Nephron progenitor cell (in vitro differentiated cells): ENCODE data around the gene ACSM2B.
"Not testable (repeated sequence)": the region's sequence is repeated elsewhere in the genome, so short reads cannot be mapped to it uniquely, and the experiment has no call there.

Source experiments
- DNase-seq: peaks from one replicate; pipeline ENCODE4 v3.0.0; 2021
- H3K27ac Mint-ChIP-seq: 2 replicates; pipeline ENCODE4 v1.8.0; 2021; ENCODE audit warnings: mild to moderate bottlenecking, moderate library complexity, mixed read lengths
- H3K27me3 Mint-ChIP-seq: 2 replicates; pipeline ENCODE4 v1.8.0; 2021; ENCODE audit warnings: mild to moderate bottlenecking, low read depth, mixed read lengths; ENCODE audit not compliant: poor library complexity
- H3K36me3 Mint-ChIP-seq: 2 replicates; pipeline ENCODE4 v1.8.0; 2021; ENCODE audit warnings: low read depth, mixed read lengths
- H3K4me1 Mint-ChIP-seq: 2 replicates; pipeline ENCODE4 v1.8.0; 2021; ENCODE audit warnings: mixed read lengths
- H3K4me3 Mint-ChIP-seq: 2 replicates; pipeline ENCODE4 v1.8.0; 2021; ENCODE audit warnings: mild to moderate bottlenecking, moderate library complexity, mixed read lengths
- H3K9me3 Mint-ChIP-seq: 2 replicates; pipeline ENCODE4 v1.8.0; 2021; ENCODE audit warnings: mild to moderate bottlenecking, moderate library complexity, mixed read lengths
- CTCF ChIP-seq: fragments of 200-600 bp; sonication (generic); IDR thresholded peaks from 2 replicates; pipeline ENCODE4 v1.5.0; 2021; ENCODE audit warnings: antibody characterized with exemption

Gene ACSM2B

GRCh38 chr16:20598832-20599469 is 22.8 kb upstream of the ACSM2B start:
- Mint-ChIP-seq H3K27me3 (peaks cover 10% of the 10 kb centered on the region), H3K27ac (no peak overlapping the region), H3K9me3 (no peaks in the 10 kb centered on the region), H3K4me3 (no peak overlapping the region), H3K4me1 (no peaks in the 10 kb centered on the region), H3K36me3 (no peaks in the 10 kb centered on the region)
- no peak for TF ChIP-seq CTCF
- no peak for DNase-seq

GRCh38 chr16:20595694-20596093 is 19.5 kb upstream of the ACSM2B start:
- H3K4me3 Mint-ChIP-seq, H3K27me3 Mint-ChIP-seq, H3K9me3 Mint-ChIP-seq, H3K36me3 Mint-ChIP-seq, H3K4me1 Mint-ChIP-seq, H3K27ac Mint-ChIP-seq, DNase-seq: not testable (repeated sequence)

GRCh38 chr16:20595068-20595467 is 18.9 kb upstream of the ACSM2B start:
- DNase-seq, H3K9me3 Mint-ChIP-seq, H3K36me3 Mint-ChIP-seq, H3K4me3 Mint-ChIP-seq, H3K4me1 Mint-ChIP-seq, H3K27ac Mint-ChIP-seq, H3K27me3 Mint-ChIP-seq: not testable (repeated sequence)

GRCh38 chr16:20592780-20593179 is 16.6 kb upstream of the ACSM2B start:
- DNase-seq, H3K4me3 Mint-ChIP-seq, H3K27me3 Mint-ChIP-seq, H3K9me3 Mint-ChIP-seq, H3K27ac Mint-ChIP-seq, H3K36me3 Mint-ChIP-seq, H3K4me1 Mint-ChIP-seq: not testable (repeated sequence)

GRCh38 chr16:20589486-20589885 is 13.3 kb upstream of the ACSM2B start:
- H3K4me1 Mint-ChIP-seq, H3K36me3 Mint-ChIP-seq: not testable (repeated sequence)

GRCh38 chr16:20587645-20588074 is 11.5 kb upstream of the ACSM2B start:
- not testable (repeated sequence) for H3K27me3 Mint-ChIP-seq, H3K27ac Mint-ChIP-seq, H3K36me3 Mint-ChIP-seq, H3K9me3 Mint-ChIP-seq, H3K4me1 Mint-ChIP-seq, H3K4me3 Mint-ChIP-seq, DNase-seq

More at GRCh38 chr16:20589486-20589885, 13.3 kb upstream of the ACSM2B start:
- H3K27me3 Mint-ChIP-seq, H3K9me3 Mint-ChIP-seq, H3K4me3 Mint-ChIP-seq, DNase-seq, H3K27ac Mint-ChIP-seq: not testable (repeated sequence)

GRCh38 chr16:20586716-20587115 is 10.5 kb upstream of the ACSM2B start:
- H3K27ac Mint-ChIP-seq, H3K36me3 Mint-ChIP-seq, DNase-seq, H3K4me3 Mint-ChIP-seq, H3K27me3 Mint-ChIP-seq, H3K4me1 Mint-ChIP-seq, H3K9me3 Mint-ChIP-seq: not testable (repeated sequence)

- H3K4me1 Mint-ChIP-seq = not testable (repeated sequence)
Observed at GRCh38 chr16:20586112-20586511, 9.9 kb upstream of the ACSM2B start.

GRCh38 chr16:20580487-20581259 is 4.5 kb upstream of the ACSM2B start:
- H3K27ac Mint-ChIP-seq, DNase-seq, H3K4me1 Mint-ChIP-seq, H3K4me3 Mint-ChIP-seq, H3K9me3 Mint-ChIP-seq, H3K27me3 Mint-ChIP-seq, H3K36me3 Mint-ChIP-seq: not testable (repeated sequence)

More at GRCh38 chr16:20586112-20586511, 9.9 kb upstream of the ACSM2B start:
- not testable (repeated sequence) for DNase-seq, H3K9me3 Mint-ChIP-seq, H3K27me3 Mint-ChIP-seq, H3K27ac Mint-ChIP-seq, H3K4me3 Mint-ChIP-seq, H3K36me3 Mint-ChIP-seq

- not testable (repeated sequence) for H3K4me1 Mint-ChIP-seq, H3K4me3 Mint-ChIP-seq, DNase-seq, H3K36me3 Mint-ChIP-seq, H3K27ac Mint-ChIP-seq, H3K27me3 Mint-ChIP-seq, H3K9me3 Mint-ChIP-seq
Observed at GRCh38 chr16:20578091-20578490, 1.9 kb upstream of the ACSM2B start.

- H3K36me3 Mint-ChIP-seq, DNase-seq, H3K27ac Mint-ChIP-seq, H3K4me1 Mint-ChIP-seq, H3K4me3 Mint-ChIP-seq, H3K9me3 Mint-ChIP-seq, H3K27me3 Mint-ChIP-seq: not testable (repeated sequence)
Observed at GRCh38 chr16:20569117-20569651, 7.0 kb downstream of the ACSM2B start.
